H1 (cell line): Measurements from ENCODE around the gene LTBP4. TPM values are rescaled to one million over a fixed set of nuclear protein-coding genes. Genes with fewer than 3 reads are reported as not detected.

Experiments used
- KDM5A ChIP-seq: fragments of 200-600 bp; IDR thresholded peaks from 2 replicates; pipeline ENCODE4 v1.7.1; 2012; ENCODE audit warnings: mild to moderate bottlenecking, low read length, inconsistent platforms, mixed read lengths
- TAF1 ChIP-seq: IDR thresholded peaks from 2 replicates; pipeline ENCODE4 v1.6.1; 2011; ENCODE audit warnings: mild to moderate bottlenecking, low read depth, low read length
- polyA plus RNA-seq, 7 experiments: library from polyadenylated mRNA; depleted of rRNA in 3 of 7; stranded (reverse) in 5 of 7; unstranded in 2 of 7; fragments of >200 nt in 5 of 7; fragments of 200-250 nt in 2 of 7; gene quantifications; 1 replicate in 5 of 7; 2 replicates in 1 of 7; 4 replicates in 1 of 7; pipeline versions ENCODE4 v1.2.1 to v1.2.3, GENCODE V29; 2011 to 2013; ENCODE audit warnings: missing spikeins in 2 of 7, mixed read lengths in 2 of 7
- total RNA-seq: library from RNA; stranded (reverse); fragmentation: NEBNext Ultra II Directional; extraction: Animal tissue kit (Norgen Biotek cat#: 25700); gene quantifications from 2 replicates; pipeline ENCODE4 v1.2.1, GENCODE V29; 2021

LTBP4 gene
- total and polyA plus RNA-seq, 2 of the 8 experiments (the other 6 are each of a cell fraction or from before 2014, with no cell fraction given) = 54.5 to 77.1 TPM

DNA sequence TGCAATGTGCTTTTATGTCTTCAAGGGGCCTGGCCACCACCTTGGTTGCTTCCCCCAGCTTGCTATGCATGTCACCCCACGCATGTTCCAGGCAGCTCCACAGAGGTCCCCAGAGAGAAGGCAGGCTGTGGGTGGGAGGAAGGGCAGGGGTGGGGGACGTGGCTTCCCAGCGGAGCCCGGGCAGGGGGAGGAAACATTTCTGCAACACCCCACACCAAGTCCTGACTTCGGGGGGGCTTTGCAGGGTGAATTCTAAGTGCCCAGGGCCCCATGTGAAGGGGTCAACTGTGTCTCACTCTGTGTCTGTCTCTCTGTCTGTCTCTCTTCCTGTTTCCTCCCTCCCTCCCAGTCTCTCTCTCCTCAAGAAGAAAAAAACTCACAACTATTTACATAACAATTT is 39.6 kb downstream of the LTBP4 start (continued):
- TF ChIP-seq TAF1 = no peak
- no peak for TF ChIP-seq KDM5A
- TF ChIP-seq, all 59 proteins: peak for 0
